Bone marrow (tissue), 2 donors: Measurements from ENCODE around the gene NXPH3.
"Not testable (repeated sequence)": the region's sequence is repeated elsewhere in the genome, so short reads cannot be mapped to it uniquely, and the experiment has no call there.

Source experiments
- DNase-seq, 2 donors: peaks; one replicate each; lab custom pipeline; 2025; lab: John Stamatoyannopoulos, UW

Gene NXPH3

DNA sequence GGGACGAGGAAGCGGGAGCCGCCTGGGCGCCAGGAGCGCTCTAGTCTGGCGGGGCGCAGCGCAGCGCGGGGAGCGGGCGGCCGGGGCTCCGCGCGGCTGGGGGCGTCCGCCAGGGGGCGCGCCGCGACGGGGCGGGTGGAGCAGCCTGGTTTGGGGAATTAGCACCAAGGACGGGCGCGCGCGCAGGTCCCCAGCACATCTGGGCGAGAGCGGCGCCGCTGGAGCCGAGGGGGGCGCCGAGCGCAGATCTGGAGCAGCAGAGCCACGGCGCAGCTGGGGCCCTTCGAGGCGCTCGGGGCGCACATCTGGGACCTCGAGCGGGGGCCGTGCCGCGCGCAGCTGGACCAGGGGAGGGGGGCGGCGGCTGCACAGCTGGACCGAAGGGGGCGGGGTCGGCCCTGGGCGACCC, at the start of gene NXPH3:
NXPH3 (plus strand) TSS at position 193 of the 409 bp plus-strand sequence. CDS start 349 bp downstream, outside the sequence.
- peak in 1 of 2 donors; percentile 29 for DNase-seq

DNA sequence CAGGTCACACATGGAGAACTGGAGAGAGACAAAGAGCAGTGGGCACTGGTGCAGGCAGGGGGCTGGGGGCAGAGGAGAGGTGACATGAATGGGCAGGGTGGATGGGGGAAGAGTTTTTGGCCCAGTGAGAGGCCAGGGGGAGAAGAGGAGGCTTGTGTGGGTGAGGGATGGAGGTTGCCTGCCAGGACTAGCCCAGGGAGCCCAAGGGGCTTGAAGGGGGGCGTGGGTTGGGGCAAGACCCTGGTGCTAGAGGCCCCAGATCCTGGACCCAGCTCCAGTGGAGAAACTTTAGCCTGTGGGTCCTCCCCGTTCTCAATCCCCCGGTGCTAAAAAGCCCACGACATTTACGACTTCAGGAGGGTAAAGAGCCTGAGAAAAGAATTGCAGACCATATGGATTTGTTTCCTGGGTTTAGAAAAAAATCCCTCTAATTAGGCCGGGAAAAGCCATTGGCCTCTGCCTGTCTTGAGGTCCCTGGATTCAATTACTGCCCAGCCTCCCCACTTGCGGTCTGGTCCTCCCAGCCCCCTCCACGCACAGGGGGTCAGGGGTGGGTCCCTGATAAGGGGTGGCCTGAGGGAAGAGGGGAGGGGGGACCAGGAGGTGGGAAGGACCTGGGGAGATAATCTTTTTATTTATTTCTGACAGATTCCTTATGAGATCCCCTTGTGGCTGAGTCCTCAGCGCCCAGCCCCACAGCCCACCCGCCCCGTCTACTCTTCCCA, 47.6 kb upstream of the NXPH3 start:
- DNase-seq, result no peak

DNA sequence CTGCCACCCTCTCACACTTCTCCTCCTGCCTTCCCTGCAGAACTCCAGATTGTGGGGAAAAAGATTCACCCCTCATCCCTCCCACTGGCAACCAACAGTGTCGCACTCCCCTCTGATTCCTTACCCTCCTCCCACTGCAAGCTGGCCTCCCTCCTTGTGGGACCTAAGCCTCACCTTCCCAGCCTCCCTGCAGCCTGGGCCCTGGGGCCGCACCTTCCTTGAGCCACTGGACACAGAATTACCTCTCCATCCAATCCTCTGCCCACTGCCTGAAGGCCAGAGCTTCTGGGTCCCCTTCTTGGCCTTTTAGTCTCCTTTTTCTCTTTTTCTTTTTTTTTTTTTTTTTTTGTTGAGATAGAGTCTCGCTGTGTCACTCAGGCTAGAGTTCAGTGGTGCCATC, 46.7 kb upstream of the NXPH3 start:
- DNase-seq, result no peak

GRCh38 chr17:49530118-49530517, 45.6 kb upstream of the NXPH3 start:
- no peak for DNase-seq

DNA sequence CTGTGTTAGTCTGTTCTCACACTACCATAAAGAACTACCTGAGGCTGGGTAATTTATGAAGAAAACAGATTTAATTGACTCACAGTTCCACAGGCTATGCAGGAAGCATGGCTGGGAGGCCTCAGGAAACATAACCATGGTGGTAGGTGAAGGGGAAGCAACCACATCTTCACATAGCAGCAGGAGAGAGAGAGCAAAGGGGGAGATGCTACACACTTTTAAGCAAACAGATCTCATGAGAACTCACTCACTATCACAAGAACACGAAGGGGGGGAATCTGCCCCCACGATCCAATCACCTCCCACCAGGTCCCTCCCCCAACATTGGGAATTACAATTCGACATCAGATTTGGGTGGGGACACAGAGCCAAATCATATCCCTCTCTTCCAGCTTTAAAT, 31.8 kb upstream of the NXPH3 start:
- no peak for DNase-seq

- DNase-seq, result no peak
Observed at GRCh38 chr17:49545007-49545660, 30.5 kb upstream of the NXPH3 start.

GRCh38 chr17:49545806-49546545, 29.7 kb upstream of the NXPH3 start:
- DNase-seq, result no peak

DNA sequence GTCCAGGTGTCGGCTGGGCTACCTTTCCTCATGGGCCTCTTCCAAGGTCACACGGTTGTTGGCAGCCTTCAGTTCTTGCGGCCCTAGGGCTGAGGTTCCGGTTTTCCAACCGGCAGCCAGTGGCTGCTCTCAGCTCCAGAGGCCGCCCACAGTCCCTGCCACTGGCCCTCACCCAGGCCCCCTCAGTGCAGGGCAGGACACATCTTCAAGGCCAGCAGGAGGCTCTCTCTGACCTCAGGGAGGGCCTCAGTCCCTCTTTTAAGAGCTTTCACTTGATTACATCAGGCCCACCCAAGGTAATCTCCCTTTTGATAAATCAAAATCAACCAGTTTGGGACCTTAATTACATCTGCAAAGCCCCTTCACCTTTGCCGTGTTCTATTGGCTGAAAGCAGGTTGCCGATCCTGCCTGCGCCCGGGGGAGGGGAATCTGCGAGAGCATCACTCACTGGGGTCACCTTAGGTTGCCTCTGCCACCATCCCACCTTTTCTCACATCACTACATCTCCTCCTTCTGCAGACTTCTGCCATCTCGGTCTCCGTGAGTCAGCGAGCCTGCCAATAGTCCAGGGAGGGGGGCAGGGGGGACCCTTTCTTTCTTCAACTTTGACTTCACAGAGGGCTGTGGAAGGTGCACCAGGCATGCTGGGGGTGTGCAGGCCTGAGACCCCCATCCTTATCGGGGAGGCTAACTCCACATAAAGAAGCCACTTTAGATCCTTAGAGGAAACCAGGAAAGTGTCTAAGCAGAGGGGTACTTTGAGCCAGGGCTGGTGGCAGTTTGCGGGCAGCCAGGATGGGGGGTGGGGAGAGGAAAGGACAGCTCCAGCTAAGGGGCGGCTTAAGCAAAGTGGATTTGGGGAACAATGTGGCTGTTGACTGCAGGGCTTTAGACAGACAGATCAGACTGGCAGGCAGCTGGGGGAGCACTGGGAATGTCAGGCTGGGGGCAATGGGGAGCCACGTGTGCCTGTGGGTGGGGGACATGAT, 28.8 kb upstream of the NXPH3 start:
- DNase-seq, result no peak

- DNase-seq, result no peak
Observed at GRCh38 chr17:49547566-49547965, 28.1 kb upstream of the NXPH3 start.

GRCh38 chr17:49548051-49548505, 27.6 kb upstream of the NXPH3 start:
- DNase-seq, result no peak

DNA sequence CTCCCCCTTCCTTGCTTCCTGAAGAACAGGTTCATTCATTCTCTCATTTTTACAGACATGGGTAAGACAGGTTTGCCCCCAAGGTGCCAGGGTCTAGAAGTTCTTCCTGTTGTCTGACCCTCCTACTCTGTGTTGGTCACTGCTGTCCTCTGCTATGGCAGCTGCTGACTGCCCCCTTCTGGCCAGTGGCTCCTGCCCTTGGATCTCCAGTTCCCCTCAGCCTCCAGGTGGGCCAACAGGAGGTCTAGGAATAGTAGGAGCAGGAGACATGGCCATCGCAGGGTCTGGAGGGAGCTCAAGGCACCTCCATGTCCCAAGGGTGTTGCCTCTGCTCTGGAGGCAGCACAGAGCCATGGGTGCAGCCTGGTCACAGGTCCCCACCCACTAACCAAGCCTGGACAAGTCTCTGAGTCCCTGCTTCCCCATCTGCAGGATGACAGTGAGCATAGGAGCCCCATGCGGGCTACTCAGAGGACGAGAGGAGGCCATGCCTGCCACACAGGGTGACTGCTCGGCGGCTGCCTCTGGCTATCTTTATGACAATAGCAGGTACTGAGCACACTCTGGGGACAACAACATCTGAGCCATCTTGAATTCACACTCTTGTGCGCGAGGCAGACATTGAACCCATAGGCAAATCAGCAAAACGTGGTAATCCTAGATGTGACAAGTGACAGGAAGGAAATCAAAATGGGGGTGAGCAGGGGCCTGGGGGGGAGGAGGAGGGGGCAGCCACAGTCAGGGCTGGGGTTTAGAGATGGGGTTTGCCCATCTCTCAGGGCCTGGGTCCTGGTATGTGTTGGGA, 27.0 kb upstream of the NXPH3 start:
- DNase-seq, result no peak

- no peak for DNase-seq
Observed at GRCh38 chr17:49549311-49549605, 26.4 kb upstream of the NXPH3 start.

GRCh38 chr17:49549691-49550678, 25.7 kb upstream of the NXPH3 start:
- no peak for DNase-seq

GRCh38 chr17:49550764-49551163, 24.9 kb upstream of the NXPH3 start:
- not testable (repeated sequence) for DNase-seq

GRCh38 chr17:49551221-49552069, 24.2 kb upstream of the NXPH3 start:
- no peak for DNase-seq

- no peak for DNase-seq
Observed at GRCh38 chr17:49552070-49552751, 23.5 kb upstream of the NXPH3 start.

DNA sequence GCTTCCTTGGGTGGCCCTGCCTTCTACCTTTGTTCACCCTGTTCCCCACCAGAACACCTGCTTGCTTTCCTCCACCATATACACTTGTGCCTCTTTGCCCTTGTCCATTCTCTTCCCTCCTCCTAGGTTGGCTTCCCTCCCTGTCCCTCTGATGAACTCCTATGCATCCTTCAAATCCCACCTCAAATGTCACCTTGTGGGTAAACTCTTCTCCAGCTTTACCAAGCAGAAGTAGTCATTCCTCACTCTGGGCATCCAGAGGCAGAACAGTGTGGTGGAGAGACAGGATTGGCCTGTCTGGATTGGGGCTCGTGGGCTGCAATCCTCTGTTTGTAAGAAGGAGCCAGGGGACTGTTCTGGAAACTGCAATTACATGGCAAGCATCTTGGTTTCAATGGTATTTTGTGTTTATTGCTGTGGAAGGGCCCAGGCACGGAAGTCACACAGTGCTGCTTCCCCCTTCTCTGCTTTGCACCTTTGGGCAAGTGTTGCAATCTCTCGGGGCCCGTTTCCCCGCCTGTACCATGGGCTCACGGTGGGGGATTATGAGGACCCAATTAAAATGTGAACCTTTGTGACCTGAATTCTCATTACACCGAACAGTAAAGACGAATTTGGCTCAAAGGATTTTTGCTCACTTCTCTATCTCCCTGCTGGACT, 21.9 kb upstream of the NXPH3 start:
- no peak for DNase-seq
